ENCODE data around the gene REELD1.

- TF ChIP-seq SP1 (IDR thresholded peaks at IDR 0.05; ENCODE audit: low read depth) (no peak), CTCF (IDR thresholded peaks at IDR 0.05 in 2 of 3, conservative IDR thresholded peaks at IDR 0.05 in 1 of 3; ENCODE audit: borderline replicate concordance in 1 of 3, insufficient read depth in 1 of 3, low read depth in 2 of 3, low read length in 2 of 3) (no peak), POLR2A (IDR thresholded peaks at IDR 0.05; ENCODE audit: borderline replicate concordance, extremely low read depth, insufficient read depth, insufficient read length) (no peak), ZNF274 (IDR thresholded peaks at IDR 0.05; ENCODE audit: low read depth, low read length) (no peak), EZH2phosphoT487 (IDR thresholded peaks at IDR 0.05; ENCODE audit: borderline replicate concordance) (no peak)
- TF ChIP-seq, protein P1, sequence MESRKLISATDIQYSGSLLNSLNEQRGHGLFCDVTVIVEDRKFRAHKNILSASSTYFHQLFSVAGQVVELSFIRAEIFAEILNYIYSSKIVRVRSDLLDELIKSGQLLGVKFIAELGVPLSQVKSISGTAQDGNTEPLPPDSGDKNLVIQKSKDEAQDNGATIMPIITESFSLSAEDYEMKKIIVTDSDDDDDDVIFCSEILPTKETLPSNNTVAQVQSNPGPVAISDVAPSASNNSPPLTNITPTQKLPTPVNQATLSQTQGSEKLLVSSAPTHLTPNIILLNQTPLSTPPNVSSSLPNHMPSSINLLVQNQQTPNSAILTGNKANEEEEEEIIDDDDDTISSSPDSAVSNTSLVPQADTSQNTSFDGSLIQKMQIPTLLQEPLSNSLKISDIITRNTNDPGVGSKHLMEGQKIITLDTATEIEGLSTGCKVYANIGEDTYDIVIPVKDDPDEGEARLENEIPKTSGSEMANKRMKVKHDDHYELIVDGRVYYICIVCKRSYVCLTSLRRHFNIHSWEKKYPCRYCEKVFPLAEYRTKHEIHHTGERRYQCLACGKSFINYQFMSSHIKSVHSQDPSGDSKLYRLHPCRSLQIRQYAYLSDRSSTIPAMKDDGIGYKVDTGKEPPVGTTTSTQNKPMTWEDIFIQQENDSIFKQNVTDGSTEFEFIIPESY (IDR thresholded peaks at IDR 0.05; ENCODE audit: extremely low read depth, insufficient replicate concordance, low read length) = no peak
These were observed 43.2 kb downstream of the REELD1 start for GRCh38 chr4:146257511-146257910.

Data from HCT116 (cell line).